K562 (cell line): ENCODE measurements around the gene PDE12. TPM values are rescaled to one million over a fixed set of nuclear protein-coding genes. Genes with fewer than 3 reads are reported as not detected.
A peak's percentile ranks its signal among the peaks of the same experiment; 100 is the strongest.

Experiments
- ATF7 ChIP-seq: fragments of 450-650 bp; IDR thresholded peaks from 2 replicates; pipeline ENCODE4 v1.7.1; 2014; ENCODE audit warnings: mild to moderate bottlenecking, moderate library complexity
- EP400 ChIP-seq: fragments of 450-650 bp; IDR thresholded peaks from 2 replicates; pipeline ENCODE4 v1.6.1; 2017; ENCODE audit warnings: antibody characterized with exemption, mild to moderate bottlenecking, moderate library complexity
- HDAC3 ChIP-seq: fragments of 450-650 bp; IDR thresholded peaks from 2 replicates; pipeline ENCODE4 v1.6.1; 2018; ENCODE audit warnings: borderline replicate concordance, mild to moderate bottlenecking, moderate library complexity; ENCODE audit not compliant: partially characterized antibody
- ILK ChIP-seq: fragments of 450-650 bp; IDR thresholded peaks from 2 replicates; pipeline ENCODE4 v1.6.1; 2016; ENCODE audit warnings: missing genetic modification characterization, low read depth, mild to moderate bottlenecking, missing compliant biosample characterization, moderate library complexity, borderline replicate concordance
- MLX ChIP-seq, 2 experiments: fragments of 450-650 bp in 1 of 2; sonication (generic) in 1 of 2; formaldehyde crosslinking; conservative IDR thresholded peaks; 2 replicates each; pipeline versions ENCODE4 v1.4.0 to v1.8.1; 2020 to 2022; ENCODE audit warnings: mild to moderate bottlenecking in 1 of 2, missing genetic modification reagents in 1 of 2
- NONO ChIP-seq, 2 experiments: fragments of 200-400 bp in 1 of 2; fragments of 450-650 bp in 1 of 2; formaldehyde crosslinking in 1 of 2; IDR thresholded peaks; 2 replicates each; pipeline ENCODE4 v1.6.1; 2017; ENCODE audit warnings: low read depth in 2 of 2, mild to moderate bottlenecking in 2 of 2, moderate library complexity in 2 of 2, low read length in 1 of 2
- PHF21A ChIP-seq: fragments of 450-650 bp; IDR thresholded peaks from 2 replicates; pipeline ENCODE4 v1.6.1; 2017; ENCODE audit warnings: low read depth, borderline replicate concordance
- PKNOX1 ChIP-seq: fragments of 450-650 bp; IDR thresholded peaks from 2 replicates; pipeline ENCODE4 v1.6.1; 2016
- RREB1 ChIP-seq: fragments of 250-450 bp; sonication (Bioruptor Pico); IDR thresholded peaks from 2 replicates; pipeline ENCODE4 v1.4.0; 2020
- STAT6 ChIP-seq: sonication (generic); formaldehyde crosslinking; IDR thresholded peaks from 2 replicates; pipeline ENCODE4 v1.8.1; 2023; ENCODE audit warnings: mild to moderate bottlenecking, missing genetic modification reagents
- TBL1XR1 ChIP-seq, 2 experiments: IDR thresholded peaks; 2 replicates each; pipeline ENCODE4 v1.6.1; 2012; ENCODE audit warnings: improper control_type of control experiment in 2 of 2, low read length in 2 of 2, mild to moderate bottlenecking in 1 of 2
- TEAD4 ChIP-seq, 2 experiments: sonication (generic) in 1 of 2; formaldehyde crosslinking in 1 of 2; IDR thresholded peaks; 2 replicates each; pipeline versions ENCODE4 v1.6.1 to v1.8.0; 2012 to 2022; ENCODE audit warnings: borderline replicate concordance in 1 of 2, inconsistent platforms in 1 of 2, low read length in 1 of 2, mild to moderate bottlenecking in 1 of 2, missing genetic modification reagents in 1 of 2
- THRAP3 ChIP-seq: fragments of 450-650 bp; IDR thresholded peaks from 2 replicates; pipeline ENCODE4 v1.6.1; 2016; ENCODE audit warnings: mild to moderate bottlenecking, inconsistent platforms, borderline replicate concordance
- XRCC4 ChIP-seq: IDR thresholded peaks from one replicate; pipeline ENCODE4 v1.6.1; 2011; ENCODE audit not compliant: insufficient read depth, insufficient read length; ENCODE audit errors: extremely low read depth
- ZC3H11A ChIP-seq: IDR thresholded peaks from 2 replicates; pipeline ENCODE4 v1.6.1; 2012; ENCODE audit warnings: low read depth, low read length, improper control_type of control experiment
- ZNF134 ChIP-seq: fragments of 250-450 bp; sonication (Bioruptor Pico); conservative IDR thresholded peaks from 2 replicates; pipeline ENCODE4 v1.4.0; 2020
- ZNF699 ChIP-seq: fragments of 250-450 bp; sonication (Bioruptor Pico); IDR thresholded peaks from 2 replicates; pipeline ENCODE4 v1.8.0; 2021; ENCODE audit warnings: mild to moderate bottlenecking, moderate library complexity; ENCODE audit not compliant: insufficient replicate concordance
- polyA plus RNA-seq, 8 experiments: library from polyadenylated mRNA; depleted of rRNA in 4 of 8; stranded (reverse) in 5 of 8; unstranded in 3 of 8; fragments of >200 nt; fragmentation: Nextera tagmentation in 2 of 8; fragmentation: Illumina TruSeq in 1 of 8; extraction: Ambion mirVana in 2 of 8; extraction: Trizol in 1 of 8; gene quantifications; 2 replicates each; pipeline versions ENCODE4 v1.2.1 to v1.2.3, GENCODE V29; 2011 to 2014; ENCODE audit warnings: inconsistent platforms in 1 of 8, missing spikeins in 1 of 8
- total RNA-seq, 7 experiments: library from RNA; depleted of rRNA in 6 of 7; stranded (reverse); fragments of >200 nt in 6 of 7; fragmentation: Illumina TruSeq in 2 of 7; extraction: Trizol in 2 of 7; gene quantifications; 2 replicates each; pipeline versions ENCODE4 v1.2.1 to v1.2.3, GENCODE V29; 2011 to 2021; ENCODE audit warnings: low replicate concordance in 1 of 7

Gene PDE12
- total and polyA plus RNA-seq, 9 of the 15 experiments (the other 6 are each of a cell fraction or from before 2014, with no cell fraction given), result 2.1 to 20.5 (median 10.0) TPM

GRCh38 chr3:57598765-57599360 lies 42.8 kb downstream of the PDE12 start (continued):
- TF ChIP-seq ILK (tag), result no peak
- no peak for TF ChIP-seq STAT6 (CRISPR knock-in tag)
- no peak for TF ChIP-seq XRCC4
- TF ChIP-seq TEAD4 (IDR thresholded peaks at IDR 0.05; ENCODE audit: low read length), result peak; percentile 95
- TF ChIP-seq TEAD4 (CRISPR knock-in tag; IDR thresholded peaks at IDR 0.05; ENCODE audit: borderline replicate concordance), result no peak
- no peak for TF ChIP-seq ZC3H11A
- no peak for TF ChIP-seq NONO (IDR thresholded peaks at IDR 0.05; ENCODE audit: low read depth in 2 of 2, low read length in 1 of 2)
- TF ChIP-seq EP400, result peak; percentile 30; the same call in 1 of the 2 replicates
- 0 out of 2 replicates have a peak, but pooled peaks have one; percentile 21 for TF ChIP-seq ZNF134
- no peak for TF ChIP-seq RREB1
- no peak for TF ChIP-seq ATF7
- no peak for TF ChIP-seq THRAP3
- peak; percentile 64 for TF ChIP-seq HDAC3
- no peak for TF ChIP-seq MLX (CRISPR knock-in tag; conservative IDR thresholded peaks at IDR 0.05)
- peak; percentile 82 for TF ChIP-seq PKNOX1
- TF ChIP-seq PHF21A, result no peak
- TF ChIP-seq TBL1XR1 (IDR thresholded peaks at IDR 0.05; ENCODE audit: low read length in 2 of 2), result peak in 1 of 2 experiments; percentile 75; a peak in 2 of 4 replicates
- TF ChIP-seq ZNF699 (CRISPR knock-in tag), result no peak
